WTC11 (cell line): ENCODE measurements around the gene MTFMT. TPM values are rescaled to one million over a fixed set of nuclear protein-coding genes. Genes with fewer than 3 reads are reported as not detected.

Source experiments
- ATAC-seq: fragments of 200-7000 bp; cut with Tn5 transposase; 2 replicates; pipeline ENCODE4 v1.10.0; 2021; ENCODE audit warnings: mild to moderate bottlenecking, moderate library complexity
- CTCF ChIA-PET: fragments of 300-600 bp; sonication (Branson Sonifier 250); formaldehyde crosslinking; loops from one replicate; lab custom pipeline; 2021; ENCODE audit warnings: antibody characterized with exemption; lab: Charles Lee
- POLR2A ChIA-PET: fragments of 350-600 bp; sonication (Branson Sonifier 250); formaldehyde crosslinking; loops from one replicate; lab custom pipeline; 2021; ENCODE audit warnings: antibody characterized with exemption; lab: Charles Lee
- DNase-seq: peaks from one replicate; pipeline ENCODE4 v3.0.0; 2021; ENCODE audit warnings: low spot score
- H3K27ac Mint-ChIP-seq: 2 replicates; pipeline ENCODE4 v1.8.0; 2021; ENCODE audit warnings: mixed read lengths
- H3K27me3 Mint-ChIP-seq: 2 replicates; pipeline ENCODE4 v1.8.0; 2021; ENCODE audit warnings: low read depth, mild to moderate bottlenecking, moderate library complexity, mixed read lengths
- H3K36me3 Mint-ChIP-seq: 2 replicates; pipeline ENCODE4 v1.8.0; 2021; ENCODE audit warnings: mixed read lengths
- H3K4me1 Mint-ChIP-seq: 2 replicates; pipeline ENCODE4 v1.8.0; 2022; ENCODE audit warnings: mixed read lengths
- H3K4me3 Mint-ChIP-seq: 2 replicates; pipeline ENCODE4 v1.8.0; 2021; ENCODE audit warnings: mild to moderate bottlenecking, moderate library complexity, mixed read lengths
- H3K9me3 Mint-ChIP-seq: 2 replicates; pipeline ENCODE4 v1.8.0; 2021; ENCODE audit warnings: mixed read lengths
- FOXP1 ChIP-seq: sonication (generic); formaldehyde crosslinking; IDR thresholded peaks from 2 replicates; pipeline ENCODE4 v1.8.0; 2022; ENCODE audit warnings: missing genetic modification reagents, mild to moderate bottlenecking, moderate library complexity, borderline replicate concordance
- GABPB1 ChIP-seq: sonication (generic); formaldehyde crosslinking; IDR thresholded peaks from 2 replicates; pipeline ENCODE4 v1.8.1; 2023; ENCODE audit warnings: mild to moderate bottlenecking, missing genetic modification reagents
- GTF2I ChIP-seq: fragments of 250-450 bp; sonication (Bioruptor Pico); conservative IDR thresholded peaks from 2 replicates; pipeline ENCODE4 v1.4.0; 2021; ENCODE audit warnings: mild to moderate bottlenecking
- HMGA2 ChIP-seq: fragments of 250-450 bp; sonication (Bioruptor Pico); IDR thresholded peaks from 2 replicates; pipeline ENCODE4 v1.4.0; 2021; ENCODE audit warnings: mild to moderate bottlenecking, moderate library complexity
- HMGXB4 ChIP-seq: sonication (generic); formaldehyde crosslinking; IDR thresholded peaks from 2 replicates; pipeline ENCODE4 v1.8.1; 2023; ENCODE audit warnings: mild to moderate bottlenecking, moderate library complexity, missing genetic modification reagents
- KAT7 ChIP-seq: sonication (generic); formaldehyde crosslinking; IDR thresholded peaks from 2 replicates; pipeline ENCODE4 v1.8.1; 2023; ENCODE audit warnings: missing genetic modification reagents, mild to moderate bottlenecking, borderline replicate concordance
- NFATC4 ChIP-seq: fragments of 250-450 bp; sonication (Bioruptor Pico); IDR thresholded peaks from 2 replicates; pipeline ENCODE4 v1.9.0; 2021; ENCODE audit warnings: mild to moderate bottlenecking
- NFYB ChIP-seq: sonication (generic); formaldehyde crosslinking; conservative IDR thresholded peaks from 2 replicates; pipeline ENCODE4 v1.8.0; 2022; ENCODE audit warnings: low read depth, missing genetic modification reagents
- NR3C1 ChIP-seq: sonication (generic); formaldehyde crosslinking; conservative IDR thresholded peaks from 2 replicates; pipeline ENCODE4 v1.8.1; 2023; ENCODE audit warnings: low read depth, mild to moderate bottlenecking, missing genetic modification reagents
- OVOL2 ChIP-seq: fragments of 250-450 bp; sonication (Bioruptor Pico); IDR thresholded peaks from 2 replicates; pipeline ENCODE4 v1.9.0; 2021; ENCODE audit warnings: mild to moderate bottlenecking, borderline replicate concordance
- PRRX2 ChIP-seq: fragments of 250-450 bp; sonication (Bioruptor Pico); IDR thresholded peaks from 2 replicates; pipeline ENCODE4 v1.8.0; 2021; ENCODE audit warnings: mild to moderate bottlenecking
- RORB ChIP-seq: fragments of 250-450 bp; sonication (Bioruptor Pico); IDR thresholded peaks from 2 replicates; pipeline ENCODE4 v1.9.0; 2021; ENCODE audit warnings: mild to moderate bottlenecking
- SOX15 ChIP-seq: fragments of 250-450 bp; sonication (Bioruptor Pico); IDR thresholded peaks from 2 replicates; pipeline ENCODE4 v1.9.0; 2021; ENCODE audit warnings: mild to moderate bottlenecking
- SP1 ChIP-seq: sonication (generic); formaldehyde crosslinking; conservative IDR thresholded peaks from 2 replicates; pipeline ENCODE4 v1.8.1; 2022; ENCODE audit warnings: missing genetic modification reagents
- TCF7 ChIP-seq: sonication (generic); formaldehyde crosslinking; IDR thresholded peaks from 2 replicates; pipeline ENCODE4 v1.8.0; 2022; ENCODE audit warnings: mild to moderate bottlenecking, low read depth, missing genetic modification reagents, moderate library complexity
- TEAD4 ChIP-seq: sonication (generic); formaldehyde crosslinking; IDR thresholded peaks from 2 replicates; pipeline ENCODE4 v1.8.0; 2022; ENCODE audit warnings: mild to moderate bottlenecking, missing genetic modification reagents
- ZNF232 ChIP-seq: sonication (generic); formaldehyde crosslinking; IDR thresholded peaks from 2 replicates; pipeline ENCODE4 v1.8.0; 2022; ENCODE audit warnings: mild to moderate bottlenecking, missing genetic modification reagents
- ZNF425 ChIP-seq: fragments of 250-450 bp; sonication (Bioruptor Pico); conservative IDR thresholded peaks from 2 replicates; pipeline ENCODE4 v1.9.0; 2021; ENCODE audit warnings: mild to moderate bottlenecking
- total RNA-seq: library from RNA; stranded (reverse); gene quantifications from 3 replicates; pipeline ENCODE4 v1.2.3, GENCODE V29; 2021
- TF ChIP-seq, protein P1 (sequence below): sonication (generic); formaldehyde crosslinking; conservative IDR thresholded peaks from 2 replicates; pipeline ENCODE4 v1.8.1; 2023; ENCODE audit warnings: mild to moderate bottlenecking, low read depth, missing genetic modification reagents, moderate library complexity
- TF ChIP-seq, protein P2 (sequence below): sonication (generic); formaldehyde crosslinking; IDR thresholded peaks from 2 replicates; pipeline ENCODE4 v1.8.0; 2022; ENCODE audit warnings: mild to moderate bottlenecking, missing genetic modification reagents

Gene MTFMT
- total RNA-seq, 1 experiment from 2014 or later: 26.7 TPM

DNA sequence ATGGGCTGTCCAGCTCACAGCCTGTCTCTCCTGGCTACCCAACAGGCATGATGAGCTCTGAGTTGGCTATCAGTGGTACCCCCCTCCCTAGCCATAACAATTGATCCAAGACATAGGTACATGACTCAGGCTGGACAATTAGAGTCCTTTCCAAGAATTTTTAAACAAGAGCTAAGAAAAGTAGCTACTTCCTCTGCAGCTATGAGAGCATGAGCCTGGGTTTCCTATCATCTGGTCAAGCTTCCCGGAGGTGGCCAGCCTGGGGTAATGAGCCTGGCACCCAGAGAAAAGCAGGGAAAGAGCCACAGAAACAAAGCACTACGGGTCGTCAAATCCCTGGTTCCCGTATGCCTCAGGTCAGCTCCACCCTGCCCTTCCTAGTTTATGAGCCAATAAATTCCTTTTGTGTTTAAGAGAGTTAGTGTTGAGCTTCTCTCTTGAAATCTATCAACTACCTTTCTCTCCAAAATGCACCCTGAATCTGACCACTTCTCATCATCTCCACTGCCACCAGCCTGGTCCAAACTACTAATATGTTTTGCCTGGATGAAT is 13.4 kb upstream of the MTFMT start:
- Mint-ChIP-seq H3K36me3 (no peaks in the 10 kb centered on the region), H3K4me3 (no peak overlapping the region), H3K9me3 (no peaks in the 10 kb centered on the region), H3K27me3 (no peaks in the 10 kb centered on the region; the same call in 1 of the 2 replicates), H3K4me1 (peaks cover 5% of the 10 kb centered on the region; the same call in 1 of the 2 replicates), H3K27ac (no peak overlapping the region)
- no peak for ATAC-seq
- TF ChIP-seq OVOL2: no peak
- TF ChIP-seq HMGXB4 (CRISPR knock-in tag): no peak
- TF ChIP-seq ZNF232 (CRISPR knock-in tag): no peak
- TF ChIP-seq, protein P1, sequence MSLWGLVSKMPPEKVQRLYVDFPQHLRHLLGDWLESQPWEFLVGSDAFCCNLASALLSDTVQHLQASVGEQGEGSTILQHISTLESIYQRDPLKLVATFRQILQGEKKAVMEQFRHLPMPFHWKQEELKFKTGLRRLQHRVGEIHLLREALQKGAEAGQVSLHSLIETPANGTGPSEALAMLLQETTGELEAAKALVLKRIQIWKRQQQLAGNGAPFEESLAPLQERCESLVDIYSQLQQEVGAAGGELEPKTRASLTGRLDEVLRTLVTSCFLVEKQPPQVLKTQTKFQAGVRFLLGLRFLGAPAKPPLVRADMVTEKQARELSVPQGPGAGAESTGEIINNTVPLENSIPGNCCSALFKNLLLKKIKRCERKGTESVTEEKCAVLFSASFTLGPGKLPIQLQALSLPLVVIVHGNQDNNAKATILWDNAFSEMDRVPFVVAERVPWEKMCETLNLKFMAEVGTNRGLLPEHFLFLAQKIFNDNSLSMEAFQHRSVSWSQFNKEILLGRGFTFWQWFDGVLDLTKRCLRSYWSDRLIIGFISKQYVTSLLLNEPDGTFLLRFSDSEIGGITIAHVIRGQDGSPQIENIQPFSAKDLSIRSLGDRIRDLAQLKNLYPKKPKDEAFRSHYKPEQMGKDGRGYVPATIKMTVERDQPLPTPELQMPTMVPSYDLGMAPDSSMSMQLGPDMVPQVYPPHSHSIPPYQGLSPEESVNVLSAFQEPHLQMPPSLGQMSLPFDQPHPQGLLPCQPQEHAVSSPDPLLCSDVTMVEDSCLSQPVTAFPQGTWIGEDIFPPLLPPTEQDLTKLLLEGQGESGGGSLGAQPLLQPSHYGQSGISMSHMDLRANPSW (CRISPR knock-in tag): no peak
- TF ChIP-seq NFYB: no peak
- TF ChIP-seq NFATC4 (CRISPR knock-in tag): no peak
- TF ChIP-seq KAT7: no peak
- DNase-seq: no peak
- POLR2A ChIA-PET: interaction anchor here (0.8 kb wide), 1 partner anchor 24 kb away, joined by 3 read pairs; no protein-coding TSS in a partner anchor
- CTCF ChIA-PET: interaction anchor here (1.6 to 4.9 kb wide), 4 partner anchors 9 to 59 kb away, joined by 8 to 34 read pairs (median 11); no protein-coding TSS in a partner anchor

GRCh38 chr15:65041787-65042186 is 12.3 kb upstream of the MTFMT start:
- CTCF ChIA-PET: interaction anchor here (1.4 to 4.9 kb wide), 3 partner anchors 36 to 60 kb away, joined by 3 to 34 read pairs (median 10); no protein-coding TSS in a partner anchor
- H3K36me3 Mint-ChIP-seq: no peaks in the 10 kb centered on the region
- peaks cover 5% of the 10 kb centered on the region; the same call in 1 of the 2 replicates for H3K4me1 Mint-ChIP-seq
- H3K4me3 Mint-ChIP-seq: no peak overlapping the region
- no peak overlapping the region for H3K27ac Mint-ChIP-seq
- no peak for DNase-seq
- ATAC-seq: no peak
- POLR2A ChIA-PET: no interaction called here
- H3K27me3 Mint-ChIP-seq: no peaks in the 10 kb centered on the region; the same call in 1 of the 2 replicates
- TF ChIP-seq GABPB1 (no peak), GTF2I (CRISPR knock-in tag) (0 out of 2 replicates have a peak, but pooled peaks have one; percentile 14)
- no peaks in the 10 kb centered on the region for H3K9me3 Mint-ChIP-seq

GRCh38 chr15:65040461-65040860 is 11.0 kb upstream of the MTFMT start:
- DNase-seq: no peak
- Mint-ChIP-seq H3K27me3 (no peaks in the 10 kb centered on the region; the same call in 1 of the 2 replicates), H3K9me3 (no peaks in the 10 kb centered on the region), H3K4me3 (no peak overlapping the region), H3K4me1 (peaks cover 5% of the 10 kb centered on the region; the same call in 1 of the 2 replicates), H3K27ac (no peak overlapping the region), H3K36me3 (no peaks in the 10 kb centered on the region)
- ChIA-PET CTCF (no interaction called here), POLR2A (no interaction called here)
- no peak for ATAC-seq
- TF ChIP-seq FOXP1 (CRISPR knock-in tag) (no peak), TEAD4 (CRISPR knock-in tag) (no peak), NR3C1 (CRISPR knock-in tag) (no peak), SOX15 (CRISPR knock-in tag) (no peak), KAT7 (no peak), ZNF425 (CRISPR knock-in tag) (no peak), RORB (CRISPR knock-in tag) (no peak), PRRX2 (CRISPR knock-in tag) (no peak), TCF7 (CRISPR knock-in tag) (no peak), SP1 (CRISPR knock-in tag) (no peak), HMGA2 (no peak), GABPB1 (no peak)
- TF ChIP-seq, protein P2, sequence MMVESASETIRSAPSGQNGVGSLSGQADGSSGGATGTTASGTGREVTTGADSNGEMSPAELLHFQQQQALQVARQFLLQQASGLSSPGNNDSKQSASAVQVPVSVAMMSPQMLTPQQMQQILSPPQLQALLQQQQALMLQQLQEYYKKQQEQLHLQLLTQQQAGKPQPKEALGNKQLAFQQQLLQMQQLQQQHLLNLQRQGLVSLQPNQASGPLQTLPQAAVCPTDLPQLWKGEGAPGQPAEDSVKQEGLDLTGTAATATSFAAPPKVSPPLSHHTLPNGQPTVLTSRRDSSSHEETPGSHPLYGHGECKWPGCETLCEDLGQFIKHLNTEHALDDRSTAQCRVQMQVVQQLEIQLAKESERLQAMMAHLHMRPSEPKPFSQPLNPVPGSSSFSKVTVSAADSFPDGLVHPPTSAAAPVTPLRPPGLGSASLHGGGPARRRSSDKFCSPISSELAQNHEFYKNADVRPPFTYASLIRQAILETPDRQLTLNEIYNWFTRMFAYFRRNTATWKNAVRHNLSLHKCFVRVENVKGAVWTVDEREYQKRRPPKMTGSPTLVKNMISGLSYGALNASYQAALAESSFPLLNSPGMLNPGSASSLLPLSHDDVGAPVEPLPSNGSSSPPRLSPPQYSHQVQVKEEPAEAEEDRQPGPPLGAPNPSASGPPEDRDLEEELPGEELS (CRISPR knock-in tag): no peak
